ENCODE results near the gene LFNG. TPM values are rescaled to one million over a fixed set of nuclear protein-coding genes. Genes with fewer than 3 reads are reported as not detected.

LFNG gene
- total RNA-seq, 1 experiment from 2014 or later: 38.1 TPM

DNA sequence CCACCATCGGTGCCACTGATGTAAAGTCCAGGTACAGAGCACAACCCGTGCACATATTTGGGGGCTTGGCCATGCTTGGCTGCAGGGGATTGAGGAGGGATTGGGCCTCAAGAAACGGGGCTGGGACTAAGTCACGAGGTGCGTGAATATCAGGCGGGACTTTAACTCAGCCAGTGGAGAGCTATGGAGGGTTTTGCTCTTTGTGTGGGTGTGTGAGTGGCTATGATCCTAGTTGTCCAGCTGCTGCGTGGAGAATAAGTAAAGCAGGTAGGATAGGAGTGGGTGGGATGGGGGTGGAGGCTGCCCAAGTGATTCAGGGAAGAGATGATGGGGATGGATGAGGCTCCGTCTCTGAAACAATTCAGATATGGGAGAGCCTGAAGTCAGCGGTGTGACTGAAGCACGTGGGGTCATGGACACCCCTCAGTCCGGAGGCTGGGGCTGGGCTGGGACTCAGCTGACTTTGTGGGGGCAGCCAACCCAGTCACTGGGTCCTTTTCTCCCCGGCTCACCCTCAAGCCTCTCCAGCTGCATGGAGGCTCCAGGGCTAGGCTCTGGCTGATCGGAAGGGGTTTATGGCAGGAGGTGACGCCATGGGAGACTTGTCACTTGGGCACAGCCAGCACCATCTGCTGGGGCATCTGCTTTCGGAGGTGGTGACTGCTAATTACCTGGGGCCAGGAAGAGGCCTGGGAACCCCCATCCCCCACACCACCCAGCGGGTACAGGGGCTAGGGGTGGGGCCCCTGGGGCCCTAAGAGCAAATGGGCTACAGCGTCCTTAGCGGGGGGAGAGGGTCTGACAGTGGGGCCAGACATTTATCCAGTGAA is 1.7 kb upstream of the LFNG start:
- intact Hi-C loops (cut with micrococcal nuclease; ENCODE audit: unreplicated experiment): no loop called here
- TF ChIP-seq CTCF (IDR thresholded peaks at IDR 0.05): no peak
- no peak for TF ChIP-seq SIN3A (IDR thresholded peaks at IDR 0.05; ENCODE audit: borderline replicate concordance, insufficient read depth, low read depth, low read length)
- no peak for TF ChIP-seq TCF7L2 (IDR thresholded peaks at IDR 0.05; ENCODE audit: low read depth, low read length)
- TF ChIP-seq POLR2AphosphoS5 (IDR thresholded peaks at IDR 0.05; ENCODE audit: low read depth, low read length): no peak
- TF ChIP-seq, protein P1, sequence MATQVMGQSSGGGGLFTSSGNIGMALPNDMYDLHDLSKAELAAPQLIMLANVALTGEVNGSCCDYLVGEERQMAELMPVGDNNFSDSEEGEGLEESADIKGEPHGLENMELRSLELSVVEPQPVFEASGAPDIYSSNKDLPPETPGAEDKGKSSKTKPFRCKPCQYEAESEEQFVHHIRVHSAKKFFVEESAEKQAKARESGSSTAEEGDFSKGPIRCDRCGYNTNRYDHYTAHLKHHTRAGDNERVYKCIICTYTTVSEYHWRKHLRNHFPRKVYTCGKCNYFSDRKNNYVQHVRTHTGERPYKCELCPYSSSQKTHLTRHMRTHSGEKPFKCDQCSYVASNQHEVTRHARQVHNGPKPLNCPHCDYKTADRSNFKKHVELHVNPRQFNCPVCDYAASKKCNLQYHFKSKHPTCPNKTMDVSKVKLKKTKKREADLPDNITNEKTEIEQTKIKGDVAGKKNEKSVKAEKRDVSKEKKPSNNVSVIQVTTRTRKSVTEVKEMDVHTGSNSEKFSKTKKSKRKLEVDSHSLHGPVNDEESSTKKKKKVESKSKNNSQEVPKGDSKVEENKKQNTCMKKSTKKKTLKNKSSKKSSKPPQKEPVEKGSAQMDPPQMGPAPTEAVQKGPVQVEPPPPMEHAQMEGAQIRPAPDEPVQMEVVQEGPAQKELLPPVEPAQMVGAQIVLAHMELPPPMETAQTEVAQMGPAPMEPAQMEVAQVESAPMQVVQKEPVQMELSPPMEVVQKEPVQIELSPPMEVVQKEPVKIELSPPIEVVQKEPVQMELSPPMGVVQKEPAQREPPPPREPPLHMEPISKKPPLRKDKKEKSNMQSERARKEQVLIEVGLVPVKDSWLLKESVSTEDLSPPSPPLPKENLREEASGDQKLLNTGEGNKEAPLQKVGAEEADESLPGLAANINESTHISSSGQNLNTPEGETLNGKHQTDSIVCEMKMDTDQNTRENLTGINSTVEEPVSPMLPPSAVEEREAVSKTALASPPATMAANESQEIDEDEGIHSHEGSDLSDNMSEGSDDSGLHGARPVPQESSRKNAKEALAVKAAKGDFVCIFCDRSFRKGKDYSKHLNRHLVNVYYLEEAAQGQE (IDR thresholded peaks at IDR 0.05; ENCODE audit: insufficient read depth in 1 of 2, low read depth in 2 of 2, low read length in 1 of 2): no peak
- no peaks in the 10 kb centered on the region for H3K9me3 ChIP-seq (ENCODE audit: control insufficient read depth, insufficient read depth, low read depth, low read length)
- DNase-seq (ENCODE audit: low read depth, low spot score): no peak
- no TSS peak for BruUV-seq (replicated peaks)
- ChIA-PET CTCF (no interaction called here), POLR2A (no interaction called here)
- in situ Hi-C loops (cut with HindIII; ENCODE audit: low pct_unique_long_range_greater_than_20kb, low sequenced_read_pairs): no loop called here
- no peak for ATAC-seq
- 0 out of 2 replicates have a peak overlapping the region, but pooled peaks have one; percentile 29 for H3K27ac ChIP-seq (ENCODE audit: low read length)
- H3K27me3 ChIP-seq (ENCODE audit: control insufficient read depth, insufficient read depth, low read length): no peaks in the 10 kb centered on the region
- H3K36me3 ChIP-seq (ENCODE audit: control insufficient read depth, insufficient read depth, low read length): no peaks in the 10 kb centered on the region
- no peak overlapping the region for H3K4me3 ChIP-seq (ENCODE audit: low read depth in 2 of 2, low read length in 2 of 2)
- peaks cover 47% of the 10 kb centered on the region for H3K4me1 ChIP-seq (ENCODE audit: control insufficient read depth, insufficient read depth, low read length)

DNA sequence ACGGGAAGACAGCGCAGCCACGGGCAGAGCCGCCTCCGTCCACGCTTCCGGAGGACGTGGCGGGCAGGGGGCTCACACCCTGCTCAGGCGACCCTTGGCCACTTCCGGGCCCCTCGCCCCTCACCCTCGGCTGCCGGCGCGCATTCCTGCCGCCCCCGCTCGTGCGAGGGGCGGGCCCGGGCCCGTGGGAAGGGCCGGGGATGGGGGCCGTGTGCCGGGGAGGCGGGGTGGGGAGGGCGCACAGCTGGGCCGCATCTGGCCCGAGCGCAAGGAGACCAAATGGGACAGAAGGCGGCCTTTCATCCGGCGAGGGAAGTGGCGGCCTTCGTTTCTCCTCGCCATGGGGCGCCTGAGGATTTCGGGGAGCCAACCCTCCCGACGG is 846 bp upstream of the LFNG start:
- TF ChIP-seq TCF7L2 (IDR thresholded peaks at IDR 0.05; ENCODE audit: low read depth, low read length) (no peak), POLR2AphosphoS5 (IDR thresholded peaks at IDR 0.05; ENCODE audit: low read depth, low read length) (no peak), SIN3A (IDR thresholded peaks at IDR 0.05; ENCODE audit: borderline replicate concordance, insufficient read depth, low read depth, low read length) (no peak), CTCF (IDR thresholded peaks at IDR 0.05) (no peak)
- TF ChIP-seq, protein P1 (IDR thresholded peaks at IDR 0.05; ENCODE audit: insufficient read depth in 1 of 2, low read depth in 2 of 2, low read length in 1 of 2): no peak
- in situ Hi-C loops (cut with HindIII; ENCODE audit: low pct_unique_long_range_greater_than_20kb, low sequenced_read_pairs) (no loop called here), intact Hi-C loops (cut with micrococcal nuclease; ENCODE audit: unreplicated experiment) (no loop called here)
- POLR2A ChIA-PET: no interaction called here
- Histone ChIP-seq H3K36me3 (ENCODE audit: control insufficient read depth, insufficient read depth, low read length) (no peaks in the 10 kb centered on the region), H3K9me3 (ENCODE audit: control insufficient read depth, insufficient read depth, low read depth, low read length) (no peaks in the 10 kb centered on the region), H3K4me1 (ENCODE audit: control insufficient read depth, insufficient read depth, low read length) (peaks cover 56% of the 10 kb centered on the region), H3K27me3 (ENCODE audit: control insufficient read depth, insufficient read depth, low read length) (no peaks in the 10 kb centered on the region), H3K4me3 (ENCODE audit: low read depth in 2 of 2, low read length in 2 of 2) (peak overlapping the region; percentile 59 to 64; a peak in 3 of 4 replicates), H3K27ac (ENCODE audit: low read length) (peak overlapping the region; percentile 73)
- no peak for ATAC-seq
- DNase-seq (ENCODE audit: low read depth, low spot score): no peak
- BruUV-seq (replicated peaks): no TSS peak
- CTCF ChIA-PET: no interaction called here
